Stimulated activated CD4-positive, alpha-beta T cell treated with anti-CD3 and anti-CD28 coated beads, Interleukin-1b, Interleukin-23, amount 100 ng/mL, for 1 hour (primary cell): ENCODE results near the gene GCNA.
A peak's percentile ranks its signal among the peaks of the same experiment; 100 is the strongest.
"Not testable (repeated sequence)": the region's sequence is repeated elsewhere in the genome, so short reads cannot be mapped to it uniquely, and the experiment has no call there.

ENCODE experiments used
- DNase-seq, 2 donors: peaks; one replicate each; pipeline ENCODE4 v3.0.0-alpha.2; 2020; ENCODE audit warnings: low read depth in 2 of 2

Gene GCNA

GRCh38 chrX:71640002-71640401, 61.8 kb downstream of the GCNA start:
- DNase-seq: no peak

- not testable (repeated sequence) for DNase-seq
Measured at GRCh38 chrX:71644406-71644805, 66.2 kb downstream of the GCNA start.

GRCh38 chrX:71650333-71650969, 72.2 kb downstream of the GCNA start:
- no peak for DNase-seq

- peak in 1 of 2 donors; percentile 28 for DNase-seq
Measured at GRCh38 chrX:71652405-71652804, 74.2 kb downstream of the GCNA start.

GRCh38 chrX:71653344-71653743, 75.1 kb downstream of the GCNA start:
- no peak for DNase-seq

- no peak for DNase-seq
Measured at GRCh38 chrX:71657267-71657666, 79.0 kb downstream of the GCNA start.

- no peak for DNase-seq
Measured at GRCh38 chrX:71659342-71659741, 81.1 kb downstream of the GCNA start.

- no peak for DNase-seq
Measured at GRCh38 chrX:71659959-71660358, 81.7 kb downstream of the GCNA start.

GRCh38 chrX:71660562-71661416, 82.6 kb downstream of the GCNA start:
- DNase-seq: no peak

- no peak for DNase-seq
Measured at GRCh38 chrX:71661919-71662318, 83.7 kb downstream of the GCNA start.

GRCh38 chrX:71662654-71663053, 84.4 kb downstream of the GCNA start:
- not testable (repeated sequence) for DNase-seq
